Measurements from ENCODE around the gene PPP6C. TPM values are rescaled to one million over a fixed set of nuclear protein-coding genes. Genes with fewer than 3 reads are reported as not detected.
"Not testable (repeated sequence)": the region's sequence is repeated elsewhere in the genome, so short reads cannot be mapped to it uniquely, and the experiment has no call there.

Gene PPP6C
- total RNA-seq, 1 donor from 2014 or later = 25.3 TPM

DNA sequence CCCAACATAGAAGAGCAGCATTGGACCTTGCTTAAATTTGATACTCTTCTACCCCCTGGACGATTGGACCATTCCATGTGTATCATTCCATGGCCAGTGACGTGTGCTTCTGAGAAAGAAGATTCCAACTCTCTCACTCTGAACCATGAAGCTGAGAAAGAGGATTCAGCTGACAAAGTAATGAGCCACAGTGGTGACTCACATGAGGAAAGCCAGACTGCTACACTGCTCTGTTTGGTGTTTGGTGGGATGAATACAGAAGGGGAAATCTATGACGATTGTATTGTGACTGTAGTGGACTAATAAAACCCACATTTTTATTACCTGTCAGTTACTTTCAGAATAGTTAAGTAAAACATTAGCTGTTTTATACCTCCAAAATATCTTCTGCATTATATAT lies 44.1 kb upstream of the PPP6C start:
- H3K27me3 ChIP-seq (ENCODE audit: control insufficient read depth, insufficient read depth, low read length) = no peaks in the 10 kb centered on the region
- H3K36me3 ChIP-seq (ENCODE audit: control insufficient read depth, insufficient read depth, low read length) = peaks cover 1% of the 10 kb centered on the region
- no peak overlapping the region for H3K4me3 ChIP-seq (ENCODE audit: low read depth, low read length)
- TF ChIP-seq, protein P1, sequence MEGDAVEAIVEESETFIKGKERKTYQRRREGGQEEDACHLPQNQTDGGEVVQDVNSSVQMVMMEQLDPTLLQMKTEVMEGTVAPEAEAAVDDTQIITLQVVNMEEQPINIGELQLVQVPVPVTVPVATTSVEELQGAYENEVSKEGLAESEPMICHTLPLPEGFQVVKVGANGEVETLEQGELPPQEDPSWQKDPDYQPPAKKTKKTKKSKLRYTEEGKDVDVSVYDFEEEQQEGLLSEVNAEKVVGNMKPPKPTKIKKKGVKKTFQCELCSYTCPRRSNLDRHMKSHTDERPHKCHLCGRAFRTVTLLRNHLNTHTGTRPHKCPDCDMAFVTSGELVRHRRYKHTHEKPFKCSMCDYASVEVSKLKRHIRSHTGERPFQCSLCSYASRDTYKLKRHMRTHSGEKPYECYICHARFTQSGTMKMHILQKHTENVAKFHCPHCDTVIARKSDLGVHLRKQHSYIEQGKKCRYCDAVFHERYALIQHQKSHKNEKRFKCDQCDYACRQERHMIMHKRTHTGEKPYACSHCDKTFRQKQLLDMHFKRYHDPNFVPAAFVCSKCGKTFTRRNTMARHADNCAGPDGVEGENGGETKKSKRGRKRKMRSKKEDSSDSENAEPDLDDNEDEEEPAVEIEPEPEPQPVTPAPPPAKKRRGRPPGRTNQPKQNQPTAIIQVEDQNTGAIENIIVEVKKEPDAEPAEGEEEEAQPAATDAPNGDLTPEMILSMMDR (IDR thresholded peaks at IDR 0.05; ENCODE audit: insufficient read depth, low read length, poor library complexity, severe bottlenecking) = no peak
- DNase-seq (ENCODE audit: low read depth) = peak; percentile 96

DNA sequence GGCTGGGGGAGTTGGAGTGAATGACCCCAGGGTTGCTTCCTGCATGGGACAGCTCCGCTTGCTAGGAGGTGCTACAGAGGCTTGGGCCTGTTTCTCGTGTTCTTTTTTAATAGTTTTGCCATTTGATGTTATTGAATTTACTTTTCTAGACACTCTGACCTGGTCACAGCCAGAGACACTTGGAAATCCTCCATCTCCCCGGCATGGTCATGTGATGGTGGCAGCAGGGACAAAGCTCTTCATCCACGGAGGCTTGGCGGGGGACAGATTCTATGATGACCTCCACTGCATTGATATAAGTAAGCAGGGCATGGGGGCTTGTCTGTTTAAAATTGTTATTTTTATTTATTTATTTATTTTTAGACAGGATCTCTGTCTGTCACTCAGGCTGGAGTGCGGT lies 38.2 kb upstream of the PPP6C start:
- DNase-seq (ENCODE audit: low read depth) = no peak
- no peaks in the 10 kb centered on the region for H3K27me3 ChIP-seq (ENCODE audit: control insufficient read depth, insufficient read depth, low read length)
- H3K4me3 ChIP-seq (ENCODE audit: low read depth, low read length) = no peak overlapping the region
- TF ChIP-seq, protein P1 (IDR thresholded peaks at IDR 0.05; ENCODE audit: insufficient read depth, low read length, poor library complexity, severe bottlenecking) = no peak
- no peaks in the 10 kb centered on the region for H3K36me3 ChIP-seq (ENCODE audit: control insufficient read depth, insufficient read depth, low read length)

DNA sequence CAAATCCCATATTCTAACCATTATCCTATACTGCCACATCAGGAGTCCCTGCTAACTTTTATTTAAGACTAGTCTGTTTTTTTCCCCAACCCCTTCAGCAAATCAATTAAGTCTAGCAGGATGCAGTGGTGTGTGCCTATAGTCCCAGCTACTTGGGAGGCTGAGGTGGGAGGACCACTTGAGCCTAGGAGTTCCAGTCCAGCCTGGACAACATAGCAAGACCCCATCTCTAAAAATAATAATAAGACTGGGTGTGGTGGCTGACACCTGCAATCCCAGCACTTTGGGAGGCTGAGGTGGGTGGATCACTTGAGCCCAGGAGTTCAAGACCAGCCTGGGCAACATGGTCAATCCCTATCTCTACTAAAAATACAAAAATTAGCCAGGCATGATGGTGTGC lies 35.3 kb upstream of the PPP6C start:
- not testable (repeated sequence) for DNase-seq (ENCODE audit: low read depth); H3K27me3 ChIP-seq (ENCODE audit: control insufficient read depth, insufficient read depth, low read length); H3K36me3 ChIP-seq (ENCODE audit: control insufficient read depth, insufficient read depth, low read length); H3K4me3 ChIP-seq (ENCODE audit: low read depth, low read length)

DNA sequence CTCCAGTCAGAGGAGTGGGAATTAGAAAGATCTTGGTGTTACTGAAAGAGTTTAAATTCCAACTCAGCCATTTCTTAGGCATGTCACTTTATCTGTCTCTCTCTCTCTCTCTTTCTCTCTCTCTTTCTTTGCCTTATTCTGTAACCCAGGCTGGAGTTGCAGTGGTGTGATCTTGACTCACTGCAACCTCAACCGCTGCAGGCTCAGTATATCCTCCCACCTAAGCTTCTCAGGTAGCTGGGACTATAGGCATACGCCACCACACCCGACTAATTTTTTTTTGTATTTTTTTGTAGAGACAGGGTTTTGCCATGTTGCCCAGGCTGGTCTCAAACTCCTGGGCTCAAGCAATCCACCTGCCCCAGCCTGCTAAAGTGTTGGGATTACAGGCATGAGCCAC lies 29.0 kb upstream of the PPP6C start:
- Histone ChIP-seq H3K4me3 (ENCODE audit: low read depth, low read length) (no peak overlapping the region), H3K36me3 (ENCODE audit: control insufficient read depth, insufficient read depth, low read length) (no peaks in the 10 kb centered on the region), H3K27me3 (ENCODE audit: control insufficient read depth, insufficient read depth, low read length) (no peaks in the 10 kb centered on the region)
- TF ChIP-seq, protein P1 (IDR thresholded peaks at IDR 0.05; ENCODE audit: insufficient read depth, low read length, poor library complexity, severe bottlenecking) = no peak
- DNase-seq (ENCODE audit: low read depth) = no peak

DNA sequence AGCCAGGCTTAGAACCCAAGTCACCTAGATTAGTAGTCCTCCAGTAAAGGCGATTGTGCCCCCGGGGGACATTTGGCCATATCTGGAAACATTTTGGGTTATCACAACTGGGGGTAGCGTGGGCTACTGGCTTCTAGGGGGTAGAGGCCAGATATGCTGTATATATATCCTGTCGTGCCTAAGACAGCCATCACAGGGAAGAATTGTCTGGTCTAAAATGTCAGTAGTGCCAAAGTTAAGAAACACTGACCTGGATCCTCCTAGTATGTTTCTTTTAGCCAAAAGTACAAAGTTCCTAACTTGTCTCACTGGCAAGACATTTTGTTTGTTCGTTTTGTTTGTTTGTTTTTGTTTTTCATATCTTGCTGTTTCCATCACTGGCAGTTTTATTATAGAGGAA lies 24.6 kb upstream of the PPP6C start:
- Histone ChIP-seq H3K36me3 (ENCODE audit: control insufficient read depth, insufficient read depth, low read length) (no peaks in the 10 kb centered on the region), H3K4me3 (ENCODE audit: low read depth, low read length) (no peak overlapping the region), H3K27me3 (ENCODE audit: control insufficient read depth, insufficient read depth, low read length) (no peaks in the 10 kb centered on the region)
- TF ChIP-seq, protein P1 (IDR thresholded peaks at IDR 0.05; ENCODE audit: insufficient read depth, low read length, poor library complexity, severe bottlenecking) = no peak
- no peak for DNase-seq (ENCODE audit: low read depth)

DNA sequence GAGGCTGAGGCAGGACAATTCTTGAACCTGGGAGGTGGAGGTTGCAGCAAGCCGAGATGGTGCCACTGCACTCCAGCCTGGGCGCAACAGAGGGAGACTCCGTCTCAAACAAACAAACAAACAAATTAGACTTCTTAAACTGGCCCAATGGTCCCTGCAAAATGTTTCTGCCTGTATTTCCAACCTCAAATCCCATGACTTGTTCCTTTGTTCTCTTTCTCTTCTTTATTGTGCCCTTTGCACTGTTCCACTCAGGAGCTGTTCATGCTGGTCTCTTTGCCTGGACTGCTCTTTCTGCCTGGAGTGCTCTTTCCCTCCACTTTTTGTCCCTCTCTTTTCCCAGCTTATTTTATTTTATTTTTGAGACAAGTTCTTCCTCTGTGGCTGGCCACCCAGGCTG lies 14.9 kb upstream of the PPP6C start:
- Histone ChIP-seq H3K27me3 (ENCODE audit: control insufficient read depth, insufficient read depth, low read length) (no peaks in the 10 kb centered on the region), H3K36me3 (ENCODE audit: control insufficient read depth, insufficient read depth, low read length) (no peaks in the 10 kb centered on the region), H3K4me3 (ENCODE audit: low read depth, low read length) (no peak overlapping the region)
- no peak for DNase-seq (ENCODE audit: low read depth)
- TF ChIP-seq, protein P1 (IDR thresholded peaks at IDR 0.05; ENCODE audit: insufficient read depth, low read length, poor library complexity, severe bottlenecking) = no peak
